HepG2 (cell line): ENCODE results near the gene HS3ST2. TPM values are rescaled to one million over a fixed set of nuclear protein-coding genes. Genes with fewer than 3 reads are reported as not detected.

Experiments
- ATAC-seq: fragments of 200-7000 bp; cut with Tn5 transposase; 3 replicates; pipeline ENCODE4 v1.9.1; 2020; ENCODE audit warnings: mild to moderate bottlenecking, moderate library complexity
- BruUV-seq: library from RNA; stranded (reverse); fragments of 400-500 nt; replicated peaks from 2 replicates; lab custom pipeline; 2021; lab: Mats Ljungman, UMichigan
- CTCF ChIA-PET: fragments of 300-600 bp; formaldehyde crosslinking; extraction: SDS; loops from one replicate; lab custom pipeline; 2021; ENCODE audit warnings: low total read pairs, inconsistent platforms, low intra/inter-chr PET ratio; lab: Yijun Ruan, JAX
- POLR2A ChIA-PET: fragments of 350-600 bp; sonication (Branson Sonifier 250); formaldehyde crosslinking; loops from one replicate; lab custom pipeline; 2020; ENCODE audit warnings: antibody characterized with exemption, inconsistent platforms; lab: Yijun Ruan, JAX
- DNase-seq: peaks from one replicate; pipeline ENCODE4 v3.0.0-alpha.2; 2015; ENCODE audit warnings: low spot score
- FAIRE-seq: peaks from 3 replicates; lab custom pipeline; 2011; peaks lifted over from hg19 to GRCh38; lab: Jason Lieb, UNC
- H2AFZ ChIP-seq: one replicate; pipeline ENCODE4 v1.6.1; 2011; ENCODE audit warnings: low read length, inconsistent platforms
- H3K27ac ChIP-seq: fragments of 300-600 bp; 3 replicates; pipeline ENCODE4 v1.8.0; 2011; ENCODE audit warnings: mixed run types, mild to moderate bottlenecking, mixed read lengths, low read length, inconsistent platforms; ENCODE audit not compliant: insufficient read depth; ENCODE audit errors: extremely low read length
- H3K27me3 ChIP-seq, 2 experiments: fragments of 200-600 bp in 1 of 2; 2 replicates in 1 of 2; 3 replicates in 1 of 2; pipeline versions ENCODE4 v1.6.0 to v1.8.0; 2011; ENCODE audit warnings: low read length in 2 of 2, mild to moderate bottlenecking in 2 of 2, moderate library complexity in 2 of 2, inconsistent platforms in 1 of 2; ENCODE audit not compliant: insufficient read depth in 2 of 2, control insufficient read depth in 1 of 2
- H3K36me3 ChIP-seq, 2 experiments: fragments of 200-600 bp in 1 of 2; replicated peaks in 1 of 2; 2 replicates in 1 of 2; 3 replicates in 1 of 2; pipeline versions ENCODE4 v1.5.1 to v1.8.0; 2011; ENCODE audit warnings: low read length in 2 of 2, inconsistent platforms in 1 of 2; ENCODE audit not compliant: insufficient read depth in 2 of 2, control insufficient read depth in 1 of 2
- H3K4me1 ChIP-seq: 2 replicates; pipeline ENCODE4 v1.5.1; 2012; ENCODE audit warnings: low read length, inconsistent platforms; ENCODE audit not compliant: insufficient read depth
- H3K4me2 ChIP-seq: 2 replicates; pipeline ENCODE4 v1.6.0; 2011; ENCODE audit warnings: low read depth, low read length, inconsistent platforms
- H3K4me3 ChIP-seq, 3 experiments: fragments of 200-600 bp in 1 of 3; sonication (generic), shearing (Covaris generic) in 1 of 3; replicated peaks in 1 of 3; 2 replicates each; pipeline ENCODE4 v1.5.1; 2011 to 2016; ENCODE audit warnings: low read length in 3 of 3, inconsistent platforms in 2 of 3, low read depth in 2 of 3, mild to moderate bottlenecking in 2 of 3, control low read depth in 1 of 3, mixed read lengths in 1 of 3; ENCODE audit not compliant: insufficient read depth in 1 of 3
- H3K79me2 ChIP-seq: one replicate; pipeline ENCODE4 v1.6.1; 2011; ENCODE audit warnings: low read length, inconsistent platforms; ENCODE audit not compliant: insufficient read depth
- H3K9ac ChIP-seq: 2 replicates; pipeline ENCODE4 v1.6.0; 2011; ENCODE audit warnings: mild to moderate bottlenecking, low read depth, low read length, inconsistent platforms; ENCODE audit not compliant: insufficient read depth
- H3K9me3 ChIP-seq: 2 replicates; pipeline ENCODE4 v1.5.1; 2012; ENCODE audit warnings: mild to moderate bottlenecking, low read length
- H4K20me1 ChIP-seq: 2 replicates; pipeline ENCODE4 v1.6.0; 2011; ENCODE audit warnings: inconsistent platforms, mild to moderate bottlenecking, low read length, moderate library complexity; ENCODE audit not compliant: insufficient read depth
- ATF1 ChIP-seq: IDR thresholded peaks from 2 replicates; pipeline ENCODE4 v1.6.1; 2016; ENCODE audit warnings: mild to moderate bottlenecking, control low read depth
- ATF2 ChIP-seq: sonication (generic); formaldehyde crosslinking; IDR thresholded peaks from 2 replicates; pipeline ENCODE4 v1.4.0; 2020; ENCODE audit warnings: missing genetic modification reagents
- BORCS8-MEF2B ChIP-seq: sonication (generic); formaldehyde crosslinking; IDR thresholded peaks from 2 replicates; pipeline ENCODE4 v1.8.0; 2022; ENCODE audit warnings: mild to moderate bottlenecking, missing genetic modification reagents
- CHCHD3 ChIP-seq: sonication (generic); formaldehyde crosslinking; IDR thresholded peaks from 2 replicates; pipeline ENCODE4 v1.8.0; 2022; ENCODE audit warnings: mild to moderate bottlenecking, missing genetic modification reagents, moderate library complexity
- DNMT1 ChIP-seq: sonication (generic); formaldehyde crosslinking; IDR thresholded peaks from 2 replicates; pipeline ENCODE4 v1.5.1; 2020; ENCODE audit warnings: mild to moderate bottlenecking, missing genetic modification reagents
- FLYWCH1 ChIP-seq: sonication (generic); formaldehyde crosslinking; IDR thresholded peaks from 2 replicates; pipeline ENCODE4 v1.8.1; 2023; ENCODE audit warnings: mild to moderate bottlenecking, missing genetic modification reagents
- HDAC6 ChIP-seq: fragments of 200-600 bp; sonication (generic); IDR thresholded peaks from 2 replicates; pipeline ENCODE4 v1.7.0; 2017; ENCODE audit warnings: mild to moderate bottlenecking, antibody characterized with exemption, low read length, low read depth
- HNRNPL ChIP-seq: fragments of 200-400 bp; formaldehyde crosslinking; IDR thresholded peaks from 2 replicates; pipeline ENCODE4 v1.6.1; 2017; ENCODE audit warnings: mild to moderate bottlenecking, low read depth, low read length
- MBD4 ChIP-seq: IDR thresholded peaks from 2 replicates; pipeline ENCODE4 v1.6.1; 2012; ENCODE audit warnings: low read length, inconsistent platforms, borderline replicate concordance
- PBX2 ChIP-seq: IDR thresholded peaks from 2 replicates; pipeline ENCODE4 v1.6.1; 2016; ENCODE audit warnings: control low read depth
- POLR2A ChIP-seq, 2 experiments: IDR thresholded peaks; 2 replicates each; pipeline ENCODE4 v1.6.1; 2011; ENCODE audit warnings: low read depth in 2 of 2, low read length in 2 of 2, mild to moderate bottlenecking in 1 of 2, moderate library complexity in 1 of 2; ENCODE audit not compliant: insufficient read depth in 1 of 2
- STAT5B ChIP-seq: sonication (generic); formaldehyde crosslinking; IDR thresholded peaks from 2 replicates; pipeline ENCODE4 v1.4.0; 2020; ENCODE audit warnings: missing genetic modification reagents
- ZFP1 ChIP-seq: IDR thresholded peaks from 2 replicates; pipeline ENCODE4 v1.6.1; 2016
- ZNF280D ChIP-seq: sonication (generic); formaldehyde crosslinking; IDR thresholded peaks from 2 replicates; pipeline ENCODE4 v1.5.1; 2020; ENCODE audit warnings: mild to moderate bottlenecking, missing genetic modification reagents
- ZNF282 ChIP-seq: fragments of 450-650 bp; IDR thresholded peaks from 2 replicates; pipeline ENCODE4 v1.6.1; 2018; ENCODE audit not compliant: partially characterized antibody
- ZNF441 ChIP-seq: sonication (generic); formaldehyde crosslinking; IDR thresholded peaks from 2 replicates; pipeline ENCODE4 v1.7.0; 2021; ENCODE audit warnings: missing genetic modification reagents, borderline replicate concordance
- ZNF451 ChIP-seq: sonication (generic); formaldehyde crosslinking; IDR thresholded peaks from 2 replicates; pipeline ENCODE4 v1.5.0; 2020; ENCODE audit warnings: mild to moderate bottlenecking, missing genetic modification reagents
- ZNF615 ChIP-seq: sonication (generic); formaldehyde crosslinking; IDR thresholded peaks from 2 replicates; pipeline ENCODE4 v1.5.0; 2020; ENCODE audit warnings: mild to moderate bottlenecking, missing genetic modification reagents, borderline replicate concordance
- ZNF720 ChIP-seq: sonication (generic); formaldehyde crosslinking; IDR thresholded peaks from 2 replicates; pipeline ENCODE4 v1.4.0; 2020; ENCODE audit warnings: missing genetic modification reagents
- ZNF766 ChIP-seq: sonication (generic); formaldehyde crosslinking; IDR thresholded peaks from 2 replicates; pipeline ENCODE4 v1.5.0; 2020; ENCODE audit warnings: missing genetic modification reagents, borderline replicate concordance
- WGBS: methylation state at CpG from one replicate; pipeline ENCODE4 v1.1.6; 2017; ENCODE audit warnings: low lambda C conversion rate; 5-methylcytosine and 5-hydroxymethylcytosine counted together
- in situ Hi-C: cut with HindIII; loops from 2 replicates; pipeline ENCODE4 v1.10.0; 2017; ENCODE audit warnings: low pct_unique_long_range_greater_than_20kb; ENCODE audit not compliant: extremely low pct_ligation_motif_present
- intact Hi-C: fragments of 100-400 bp; cut with micrococcal nuclease; formaldehyde crosslinking; loops from one replicate; pipeline ENCODE4 v1.10.0; 2022; ENCODE audit not compliant: unreplicated experiment
- polyA plus RNA-seq, 8 experiments: library from polyadenylated mRNA; depleted of rRNA in 3 of 8; stranded (reverse) in 7 of 8; unstranded in 1 of 8; fragments of >200 nt; fragmentation: Illumina TruSeq in 4 of 8; extraction: Trizol in 4 of 8; gene quantifications; 2 replicates each; pipeline versions ENCODE4 v1.2.1 to v1.2.3, GENCODE V29; 2011 to 2016; ENCODE audit warnings: low read depth in 4 of 8, missing spikeins in 1 of 8, mixed read lengths in 1 of 8; ENCODE audit not compliant: insufficient read depth in 1 of 8
- total RNA-seq, 5 experiments: library from RNA; depleted of rRNA; stranded (reverse); fragments of >200 nt; fragmentation: Illumina TruSeq; extraction: Trizol; gene quantifications; 2 replicates each; pipeline ENCODE4 v1.2.3, GENCODE V29; 2016; ENCODE audit warnings: low read depth in 1 of 5

HS3ST2 gene
- total and polyA plus RNA-seq, 2 of the 13 experiments (the other 11 are each of a cell fraction or from before 2014, with no cell fraction given) = not detected

DNA sequence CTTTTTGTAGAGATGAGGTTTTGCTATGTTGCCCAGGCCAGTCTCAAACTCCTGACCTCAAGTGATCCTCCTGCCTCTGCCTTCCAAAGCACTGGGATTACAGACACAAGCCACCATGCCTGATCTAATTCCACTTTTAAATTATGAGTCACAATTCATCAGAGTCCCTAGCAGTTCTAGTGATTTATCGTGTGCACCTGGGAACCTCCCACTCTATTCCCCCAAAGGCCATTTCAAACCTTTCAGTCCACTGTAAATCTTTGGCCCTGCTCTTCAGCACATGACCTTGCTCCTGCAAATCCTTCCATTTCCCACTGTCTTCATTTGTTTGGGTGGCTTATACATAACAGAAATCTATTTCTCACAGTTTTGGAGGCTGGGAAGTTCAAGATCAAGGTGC lies 73.0 kb downstream of the HS3ST2 start:
- H3K4me1 ChIP-seq = no peaks in the 10 kb centered on the region
- H3K4me3 ChIP-seq = no peak overlapping the region
- H3K9me3 ChIP-seq = no peaks in the 10 kb centered on the region
- no peak for FAIRE-seq
- WGBS = 18% methylated on average over 1 of the region's 1 CpG
- BruUV-seq = no TSS peak
- ATAC-seq = no peak
- in situ Hi-C loops = no loop called here
- no peak for DNase-seq
- ChIA-PET CTCF (no interaction called here), POLR2A (no interaction called here)
- no peak overlapping the region for H3K9ac ChIP-seq
- no peaks in the 10 kb centered on the region for H4K20me1 ChIP-seq
- H3K36me3 ChIP-seq = no peaks in the 10 kb centered on the region
- H3K27me3 ChIP-seq = no peaks in the 10 kb centered on the region; a peak in 1 of 5 replicates
- no peak overlapping the region for H2AFZ ChIP-seq
- H3K27ac ChIP-seq = no peak overlapping the region
- H3K4me2 ChIP-seq = no peak overlapping the region
- no peaks in the 10 kb centered on the region for H3K79me2 ChIP-seq
- intact Hi-C loops = no loop called here
- TF ChIP-seq ZNF282 (no peak), ZNF615 (CRISPR knock-in tag) (no peak), PBX2 (CRISPR knock-in tag) (no peak), CHCHD3 (no peak), STAT5B (CRISPR knock-in tag) (no peak), ZNF441 (CRISPR knock-in tag) (no peak), ZNF720 (CRISPR knock-in tag) (no peak), ATF1 (CRISPR knock-in tag) (no peak), ATF2 (CRISPR knock-in tag) (no peak), FLYWCH1 (CRISPR knock-in tag) (no peak), BORCS8-MEF2B (no peak), ZNF766 (CRISPR knock-in tag) (no peak), DNMT1 (CRISPR knock-in tag) (no peak), ZFP1 (CRISPR knock-in tag) (no peak), ZNF280D (CRISPR knock-in tag) (no peak), ZNF451 (CRISPR knock-in tag) (no peak), MBD4 (no peak), POLR2A (IDR thresholded peaks at IDR 0.05; ENCODE audit: insufficient read depth in 1 of 2, low read depth in 2 of 2, low read length in 2 of 2) (no peak), HNRNPL (no peak), HDAC6 (no peak)
